KMS-11 (cell line): ENCODE measurements around the gene KCNMB2.

ENCODE experiments used
- H2AFZ ChIP-seq: fragments of 200-600 bp; sonication (generic); 2 replicates; pipeline ENCODE4 v1.6.1; 2016; ENCODE audit warnings: antibody characterized with exemption, mixed run types, low read depth
- H3K27ac ChIP-seq: fragments of 200-600 bp; sonication (generic); 2 replicates; pipeline ENCODE4 v1.6.1; 2016; ENCODE audit warnings: mild to moderate bottlenecking, mixed run types
- H3K27me3 ChIP-seq: fragments of 200-600 bp; sonication (generic); 2 replicates; pipeline ENCODE4 v1.6.1; 2017; ENCODE audit warnings: mild to moderate bottlenecking, low read depth, mixed run types, moderate library complexity; ENCODE audit not compliant: insufficient read depth
- H3K36me3 ChIP-seq: fragments of 200-600 bp; sonication (generic); 2 replicates; pipeline ENCODE4 v1.6.1; 2017; ENCODE audit warnings: mild to moderate bottlenecking, mixed run types; ENCODE audit not compliant: insufficient read depth
- H3K4me1 ChIP-seq: fragments of 200-600 bp; sonication (generic); 2 replicates; pipeline ENCODE4 v1.6.1; 2016; ENCODE audit warnings: mild to moderate bottlenecking, low read depth, mixed run types; ENCODE audit not compliant: poor library complexity, severe bottlenecking
- H3K4me2 ChIP-seq: fragments of 200-600 bp; sonication (generic); 2 replicates; pipeline ENCODE4 v1.7.0; 2016; ENCODE audit warnings: mild to moderate bottlenecking, mixed run types
- H3K4me3 ChIP-seq: fragments of 200-600 bp; sonication (generic); IDR thresholded peaks from 2 replicates; pipeline ENCODE4 v1.6.1; 2017; ENCODE audit warnings: low read depth, low read length, mixed read lengths; ENCODE audit not compliant: insufficient read depth
- H3K79me2 ChIP-seq: fragments of 200-600 bp; sonication (generic); 2 replicates; pipeline ENCODE4 v1.6.1; 2016; ENCODE audit warnings: low read depth, mixed run types; ENCODE audit not compliant: insufficient read depth
- H3K9ac ChIP-seq: fragments of 200-600 bp; sonication (generic); 2 replicates; pipeline ENCODE4 v1.6.1; 2016; ENCODE audit warnings: mild to moderate bottlenecking, mixed run types
- H4K20me1 ChIP-seq: fragments of 200-600 bp; sonication (generic); 2 replicates; pipeline ENCODE4 v1.6.1; 2016; ENCODE audit warnings: mild to moderate bottlenecking, mixed run types; ENCODE audit not compliant: insufficient read depth
- CTCF ChIP-seq: fragments of 200-600 bp; sonication (generic); conservative IDR thresholded peaks from 2 replicates; pipeline ENCODE4 v1.6.1; 2017; ENCODE audit warnings: low read depth, mild to moderate bottlenecking, antibody characterized with exemption, low read length, moderate library complexity, mixed read lengths

Gene KCNMB2

GRCh38 chr3:178841011-178841410 is 304.8 kb downstream of the KCNMB2 start:
- no peak for TF ChIP-seq CTCF
- Histone ChIP-seq H3K27me3 (no peaks in the 10 kb centered on the region), H3K4me3 (no peak overlapping the region), H3K36me3 (no peaks in the 10 kb centered on the region), H3K79me2 (no peaks in the 10 kb centered on the region), H3K9ac (no peak overlapping the region), H3K4me1 (no peaks in the 10 kb centered on the region), H3K27ac (no peak overlapping the region), H4K20me1 (no peaks in the 10 kb centered on the region), H2AFZ (no peak overlapping the region), H3K4me2 (no peak overlapping the region)

- no peaks in the 10 kb centered on the region for H4K20me1 ChIP-seq
- no peaks in the 10 kb centered on the region for H3K4me1 ChIP-seq
- H3K27me3 ChIP-seq = no peaks in the 10 kb centered on the region
- no peak overlapping the region for H2AFZ ChIP-seq
- no peak for TF ChIP-seq CTCF
- no peak overlapping the region for H3K4me2 ChIP-seq
- H3K36me3 ChIP-seq = no peaks in the 10 kb centered on the region
- H3K9ac ChIP-seq = no peak overlapping the region
- H3K4me3 ChIP-seq = no peak overlapping the region
- H3K27ac ChIP-seq = no peak overlapping the region
- no peaks in the 10 kb centered on the region for H3K79me2 ChIP-seq
These were observed 308.7 kb downstream of the KCNMB2 start for GRCh38 chr3:178844916-178845315.

- Histone ChIP-seq H3K4me3 (no peak overlapping the region), H3K4me1 (no peaks in the 10 kb centered on the region)
These were observed 309.3 kb downstream of the KCNMB2 start for GRCh38 chr3:178845420-178846118.

GRCh38 chr3:178847190-178847589 is 311.0 kb downstream of the KCNMB2 start:
- no peak overlapping the region for H3K9ac ChIP-seq
- no peak overlapping the region for H3K4me3 ChIP-seq
- TF ChIP-seq CTCF = no peak
- no peaks in the 10 kb centered on the region for H3K27me3 ChIP-seq
- H3K36me3 ChIP-seq = no peaks in the 10 kb centered on the region
- no peak overlapping the region for H3K4me2 ChIP-seq
- no peaks in the 10 kb centered on the region for H3K4me1 ChIP-seq
- H2AFZ ChIP-seq = no peak overlapping the region
- no peaks in the 10 kb centered on the region for H4K20me1 ChIP-seq
- H3K79me2 ChIP-seq = no peaks in the 10 kb centered on the region
- no peak overlapping the region for H3K27ac ChIP-seq

More at GRCh38 chr3:178845420-178846118, 309.3 kb downstream of the KCNMB2 start:
- no peak for TF ChIP-seq CTCF
- Histone ChIP-seq H3K79me2 (no peaks in the 10 kb centered on the region), H2AFZ (no peak overlapping the region), H3K27me3 (no peaks in the 10 kb centered on the region), H3K36me3 (no peaks in the 10 kb centered on the region), H3K9ac (no peak overlapping the region), H3K27ac (no peak overlapping the region), H4K20me1 (no peaks in the 10 kb centered on the region), H3K4me2 (no peak overlapping the region)
